Activated naive CD8-positive, alpha-beta T cell treated with anti-CD3 and anti-CD28 coated beads, Interleukin-2, amount 10 ng/mL, durations not matched to agents 7 days and 5 days (primary cell): ENCODE results near the gene ALPI. TPM values are rescaled to one million over a fixed set of nuclear protein-coding genes. Genes with fewer than 3 reads are reported as not detected.

Experiments
- ATAC-seq: fragments of 150-1000 bp; cut with Tn5 transposase; one replicate; pipeline ENCODE4 v1.10.0; 2021; ENCODE audit warnings: low read depth, moderate library complexity
- POLR2A ChIA-PET: fragments of 350-600 bp; sonication (Branson Sonifier 250); formaldehyde crosslinking; loops from one replicate; lab custom pipeline; 2021; ENCODE audit warnings: antibody characterized with exemption; lab: Charles Lee
- DNase-seq: peaks from one replicate; pipeline ENCODE4 v3.0.0; 2021
- H3K27ac Mint-ChIP-seq: one replicate; pipeline ENCODE4 v1.8.0; 2022; ENCODE audit warnings: mild to moderate bottlenecking, mixed read lengths
- H3K27me3 Mint-ChIP-seq: one replicate; pipeline ENCODE4 v1.8.0; 2022; ENCODE audit warnings: mild to moderate bottlenecking, moderate library complexity, mixed read lengths
- H3K36me3 Mint-ChIP-seq: one replicate; pipeline ENCODE4 v1.8.0; 2021; ENCODE audit warnings: mild to moderate bottlenecking, mixed read lengths
- H3K4me1 Mint-ChIP-seq: one replicate; pipeline ENCODE4 v1.8.0; 2021; ENCODE audit warnings: mixed read lengths
- H3K4me3 Mint-ChIP-seq: one replicate; pipeline ENCODE4 v1.8.0; 2022; ENCODE audit warnings: mild to moderate bottlenecking, moderate library complexity, mixed read lengths
- H3K9me3 Mint-ChIP-seq: one replicate; pipeline ENCODE4 v1.8.0; 2021; ENCODE audit warnings: mixed read lengths
- total RNA-seq, 2 experiments: library from RNA; stranded (reverse); gene quantifications; one replicate each; pipeline ENCODE4 v1.2.3, GENCODE V29; 2021

Gene ALPI
- total RNA-seq, 2 experiments from 2014 or later = not detected

DNA sequence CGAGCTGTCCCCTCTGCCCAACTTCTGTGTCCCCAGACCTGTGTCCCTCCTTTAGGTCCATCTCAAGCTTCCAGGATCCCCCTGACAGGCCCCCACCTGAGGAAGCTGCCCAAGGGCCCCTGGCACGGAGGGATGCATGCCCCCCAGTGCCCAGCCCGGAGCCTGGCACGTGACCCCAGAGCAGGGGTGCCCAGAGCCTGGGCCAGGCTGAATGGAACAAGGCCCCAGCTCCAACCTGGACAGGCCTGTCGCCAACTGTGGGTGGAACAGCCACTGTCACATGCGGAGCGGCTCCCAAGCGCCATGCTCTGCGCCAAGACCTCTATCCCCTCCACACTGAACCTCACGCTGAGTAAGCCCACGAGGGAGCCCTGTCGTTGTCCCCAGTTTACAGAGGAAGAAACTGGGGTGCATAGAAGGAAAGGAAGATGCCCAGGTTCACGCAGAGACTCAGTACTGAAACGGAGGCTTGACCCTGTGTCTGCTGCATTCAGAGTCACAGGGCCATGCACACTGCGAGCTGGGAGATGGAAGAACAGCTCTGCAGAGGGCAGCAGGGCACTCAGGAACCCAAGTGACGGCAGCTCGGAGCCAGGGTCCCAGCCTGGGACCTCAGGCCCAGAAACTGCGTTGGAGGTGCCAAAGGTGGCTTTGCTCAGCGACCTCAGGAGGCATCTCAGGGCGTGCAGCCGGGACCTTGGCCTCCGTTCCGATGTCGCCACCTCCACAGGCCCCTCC, 37.2 kb downstream of the ALPI start:
- H3K27me3 Mint-ChIP-seq = peaks cover 20% of the 10 kb centered on the region
- H3K9me3 Mint-ChIP-seq = no peaks in the 10 kb centered on the region
- no peaks in the 10 kb centered on the region for H3K4me1 Mint-ChIP-seq
- H3K36me3 Mint-ChIP-seq = no peaks in the 10 kb centered on the region
- no peak for DNase-seq
- H3K27ac Mint-ChIP-seq = no peak overlapping the region
- POLR2A ChIA-PET = no interaction called here
- ATAC-seq = no peak
- H3K4me3 Mint-ChIP-seq = no peak overlapping the region

DNA sequence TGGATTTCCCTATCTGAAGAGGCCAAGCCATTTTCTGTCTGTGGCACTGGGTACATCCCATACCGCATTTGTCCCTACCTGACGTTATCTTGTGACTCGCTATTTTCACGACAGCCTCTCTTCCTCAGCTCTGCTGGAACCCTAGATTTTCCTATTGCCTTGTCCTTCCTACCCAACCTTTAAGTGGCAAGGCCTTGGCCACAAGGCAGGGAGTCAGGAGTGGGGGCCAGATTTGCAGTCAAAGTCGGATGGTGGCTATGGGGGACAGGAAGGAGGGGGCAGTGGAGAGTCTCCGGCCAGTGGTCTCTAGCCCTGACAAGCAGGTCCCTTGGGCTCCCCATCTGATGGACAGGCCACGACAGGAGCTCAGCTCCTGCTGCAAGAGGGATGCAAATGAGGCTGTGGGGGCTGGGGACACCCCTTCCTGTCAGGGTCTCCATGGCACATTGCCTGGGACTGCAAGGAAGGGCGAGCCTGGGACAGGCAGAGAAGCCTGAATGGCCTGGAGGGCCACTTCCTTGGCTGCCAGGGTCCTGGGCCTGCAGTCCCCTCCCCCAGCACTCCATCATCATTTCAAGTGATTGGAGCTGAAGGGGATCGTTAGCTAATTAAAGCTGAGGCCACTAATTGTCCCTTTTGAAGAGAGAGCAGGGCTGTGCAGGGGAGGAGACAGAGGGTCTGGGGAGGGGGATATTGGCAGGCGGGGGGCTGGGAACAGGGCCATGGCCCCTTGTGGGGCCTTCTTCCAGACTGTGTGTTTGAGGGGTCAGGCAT, 37.9 kb downstream of the ALPI start:
- peaks cover 13% of the 10 kb centered on the region for H3K27me3 Mint-ChIP-seq
- no peak overlapping the region for H3K27ac Mint-ChIP-seq
- POLR2A ChIA-PET = no interaction called here
- no peak for ATAC-seq
- DNase-seq = no peak
- no peak overlapping the region for H3K4me3 Mint-ChIP-seq
- no peaks in the 10 kb centered on the region for H3K4me1 Mint-ChIP-seq
- H3K9me3 Mint-ChIP-seq = no peaks in the 10 kb centered on the region
- H3K36me3 Mint-ChIP-seq = no peaks in the 10 kb centered on the region

DNA sequence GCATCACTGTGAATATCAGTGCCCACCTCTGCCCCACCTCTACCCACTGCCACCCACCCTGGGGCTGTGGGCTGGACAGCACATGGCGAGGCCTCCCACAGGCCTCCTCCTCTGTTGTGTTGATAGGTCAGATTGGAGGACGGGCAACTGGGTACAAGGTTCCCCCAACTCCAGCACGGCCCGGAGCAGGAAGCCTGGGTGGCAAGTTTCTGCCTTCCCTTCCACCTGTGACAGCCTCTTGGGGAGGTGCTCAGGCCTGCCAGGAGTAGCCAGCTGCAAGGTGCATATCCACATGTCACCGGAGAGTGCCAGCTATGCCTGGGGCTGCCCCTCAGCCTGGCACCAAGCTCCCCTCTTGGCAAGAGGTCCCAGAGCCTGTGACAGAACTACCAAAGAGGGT, 38.6 kb downstream of the ALPI start:
- ATAC-seq (no peak), DNase-seq (no peak)
- Mint-ChIP-seq H3K27ac (no peak overlapping the region), H3K36me3 (no peaks in the 10 kb centered on the region), H3K27me3 (peaks cover 7% of the 10 kb centered on the region), H3K4me1 (no peaks in the 10 kb centered on the region), H3K4me3 (no peak overlapping the region), H3K9me3 (no peaks in the 10 kb centered on the region)
- POLR2A ChIA-PET = no interaction called here

DNA sequence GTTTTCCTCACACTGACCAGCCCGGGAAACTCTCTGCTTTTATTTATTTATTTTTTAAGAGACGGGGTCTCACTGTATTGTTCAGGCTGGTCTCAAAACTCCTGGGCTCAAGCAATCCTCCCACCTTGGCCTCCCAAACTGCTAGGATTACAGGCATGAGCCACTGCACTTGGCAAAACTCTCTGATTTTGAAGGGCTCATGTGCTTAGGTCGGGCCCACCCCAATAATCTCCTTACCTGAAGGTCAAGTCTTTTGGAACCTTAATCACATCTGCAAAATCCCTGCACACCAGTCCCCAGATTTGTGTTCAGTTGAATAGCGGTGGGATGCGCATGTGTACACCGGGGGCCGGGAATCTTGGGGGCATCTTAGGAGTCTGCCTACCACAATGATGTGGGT, 39.3 kb downstream of the ALPI start:
- no peak overlapping the region for H3K27ac Mint-ChIP-seq
- DNase-seq (no peak), ATAC-seq (no peak)
- H3K9me3 Mint-ChIP-seq = no peaks in the 10 kb centered on the region
- no peaks in the 10 kb centered on the region for H3K36me3 Mint-ChIP-seq
- H3K4me1 Mint-ChIP-seq = no peaks in the 10 kb centered on the region
- no peak overlapping the region for H3K4me3 Mint-ChIP-seq
- POLR2A ChIA-PET = no interaction called here
- peaks cover 2% of the 10 kb centered on the region for H3K27me3 Mint-ChIP-seq

DNA sequence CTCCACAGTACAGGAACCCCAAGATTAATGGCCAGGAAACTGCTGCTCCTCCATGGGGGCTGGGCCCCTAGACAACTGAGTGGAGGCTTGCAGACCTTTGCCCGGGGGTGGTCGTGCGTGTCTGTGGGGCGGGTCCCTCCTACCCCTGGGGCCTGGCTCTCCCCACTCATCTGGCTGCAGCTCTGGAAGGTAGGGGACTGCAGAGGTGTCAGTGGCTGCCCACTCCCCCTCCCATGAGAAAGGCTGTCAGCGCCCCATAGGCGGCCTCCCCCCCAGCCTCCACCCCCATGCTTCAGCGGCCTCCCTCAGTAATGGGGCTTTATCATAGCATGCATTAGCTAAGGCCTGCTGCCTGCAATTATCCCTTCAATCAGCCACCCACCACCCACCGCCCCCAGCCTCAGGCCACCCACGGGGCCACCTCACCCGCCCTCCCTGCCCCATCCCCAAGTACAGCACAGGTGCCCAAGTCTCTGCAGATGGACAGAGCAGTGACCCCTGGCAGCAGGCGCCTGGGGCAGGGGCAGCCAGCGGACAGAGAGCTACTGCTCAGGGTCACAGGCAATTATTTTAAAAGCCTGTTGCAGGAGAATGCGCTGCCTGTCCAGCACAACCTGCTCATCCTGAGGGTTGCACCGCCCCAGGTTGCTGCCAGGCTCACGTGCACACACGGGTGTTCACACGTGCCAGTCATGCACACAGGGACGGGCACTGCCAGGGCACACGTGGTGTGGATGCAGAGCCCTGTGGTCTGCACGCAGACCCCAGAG, 40.7 kb downstream of the ALPI start:
- ATAC-seq (no peak), DNase-seq (no peak)
- Mint-ChIP-seq H3K4me1 (no peaks in the 10 kb centered on the region), H3K36me3 (no peaks in the 10 kb centered on the region), H3K27ac (no peak overlapping the region), H3K9me3 (no peaks in the 10 kb centered on the region), H3K4me3 (no peak overlapping the region), H3K27me3 (peaks cover 5% of the 10 kb centered on the region)
- POLR2A ChIA-PET = no interaction called here

DNA sequence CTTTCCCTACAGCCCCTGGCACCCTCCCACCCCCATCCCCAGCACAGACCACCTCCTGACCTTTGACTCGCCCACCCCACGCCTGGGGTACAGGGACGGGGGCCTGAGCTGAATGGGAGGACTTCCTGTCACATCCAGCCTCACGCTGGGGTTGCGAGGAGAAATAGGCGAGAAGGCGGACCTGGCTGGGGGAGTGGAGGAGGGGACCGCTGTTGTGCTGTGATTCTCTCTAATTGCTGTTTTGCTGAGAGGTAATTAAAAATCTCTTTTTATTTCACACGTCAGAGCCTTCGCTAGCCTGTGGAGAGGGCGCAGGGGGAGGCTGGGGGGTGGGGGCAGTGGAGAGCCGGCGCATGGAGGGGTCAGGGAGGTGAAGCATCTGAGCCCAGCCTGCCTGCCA, 41.4 kb downstream of the ALPI start:
- POLR2A ChIA-PET = no interaction called here

DNA sequence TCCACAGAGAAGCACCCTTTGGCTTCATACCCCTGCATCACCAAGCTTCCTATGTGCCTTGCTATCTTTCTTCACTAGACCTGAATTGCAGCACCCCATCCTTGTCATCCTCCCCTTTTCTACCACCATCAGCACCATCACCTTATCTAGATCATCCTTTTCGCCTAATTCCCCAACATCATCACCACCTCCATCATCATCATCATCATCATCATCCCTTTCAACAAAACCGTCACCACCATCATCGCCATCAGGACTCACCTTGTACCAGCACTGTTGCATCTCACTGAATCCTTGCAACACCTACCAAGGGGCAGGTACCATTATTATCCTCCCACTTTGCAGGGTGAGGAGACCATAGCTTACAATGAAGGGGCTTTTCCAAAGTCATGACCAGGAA, 42.5 kb downstream of the ALPI start:
- no peak for ATAC-seq
- Mint-ChIP-seq H3K9me3 (no peaks in the 10 kb centered on the region), H3K27ac (no peak overlapping the region), H3K4me1 (peaks cover 4% of the 10 kb centered on the region), H3K27me3 (peaks cover 14% of the 10 kb centered on the region), H3K36me3 (no peaks in the 10 kb centered on the region), H3K4me3 (no peak overlapping the region)
- DNase-seq = no peak
- POLR2A ChIA-PET = no interaction called here

More for the DNA sequence above, 41.4 kb downstream of the ALPI start:
- DNase-seq = no peak
- no peak overlapping the region for H3K4me3 Mint-ChIP-seq
- H3K4me1 Mint-ChIP-seq = peaks cover under 1% of the 10 kb centered on the region
- no peaks in the 10 kb centered on the region for H3K36me3 Mint-ChIP-seq
- no peak overlapping the region for H3K27ac Mint-ChIP-seq
- peaks cover 10% of the 10 kb centered on the region for H3K27me3 Mint-ChIP-seq
- no peak for ATAC-seq
- H3K9me3 Mint-ChIP-seq = no peaks in the 10 kb centered on the region

DNA sequence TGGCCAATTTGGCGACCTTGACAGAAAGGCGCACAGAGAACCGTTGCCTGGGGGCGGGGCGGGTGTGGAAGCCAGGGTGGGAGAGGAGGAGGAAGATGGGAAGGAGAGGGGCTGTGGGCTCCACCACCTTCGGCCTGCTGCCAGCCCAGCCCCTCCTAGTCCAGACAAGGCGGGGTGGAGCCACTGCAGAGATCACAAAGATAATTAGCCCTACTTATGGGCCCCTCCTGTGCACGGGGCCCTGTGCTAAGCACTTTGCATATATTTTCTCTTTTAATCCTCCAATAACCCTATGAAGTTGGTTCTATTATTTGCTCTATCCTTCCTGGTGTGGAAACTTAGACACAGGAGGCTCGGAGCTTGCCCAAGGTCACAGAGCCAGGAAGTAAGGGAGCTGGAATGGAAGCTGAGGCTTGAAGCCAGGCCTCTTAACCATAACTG, 45.4 kb downstream of the ALPI start:
- DNase-seq = no peak
- H3K27ac Mint-ChIP-seq = no peak overlapping the region
- H3K36me3 Mint-ChIP-seq = no peaks in the 10 kb centered on the region
- POLR2A ChIA-PET = no interaction called here
- ATAC-seq = no peak
- peaks cover 4% of the 10 kb centered on the region for H3K4me1 Mint-ChIP-seq
- peaks cover 36% of the 10 kb centered on the region for H3K27me3 Mint-ChIP-seq
- no peak overlapping the region for H3K4me3 Mint-ChIP-seq
- no peaks in the 10 kb centered on the region for H3K9me3 Mint-ChIP-seq

DNA sequence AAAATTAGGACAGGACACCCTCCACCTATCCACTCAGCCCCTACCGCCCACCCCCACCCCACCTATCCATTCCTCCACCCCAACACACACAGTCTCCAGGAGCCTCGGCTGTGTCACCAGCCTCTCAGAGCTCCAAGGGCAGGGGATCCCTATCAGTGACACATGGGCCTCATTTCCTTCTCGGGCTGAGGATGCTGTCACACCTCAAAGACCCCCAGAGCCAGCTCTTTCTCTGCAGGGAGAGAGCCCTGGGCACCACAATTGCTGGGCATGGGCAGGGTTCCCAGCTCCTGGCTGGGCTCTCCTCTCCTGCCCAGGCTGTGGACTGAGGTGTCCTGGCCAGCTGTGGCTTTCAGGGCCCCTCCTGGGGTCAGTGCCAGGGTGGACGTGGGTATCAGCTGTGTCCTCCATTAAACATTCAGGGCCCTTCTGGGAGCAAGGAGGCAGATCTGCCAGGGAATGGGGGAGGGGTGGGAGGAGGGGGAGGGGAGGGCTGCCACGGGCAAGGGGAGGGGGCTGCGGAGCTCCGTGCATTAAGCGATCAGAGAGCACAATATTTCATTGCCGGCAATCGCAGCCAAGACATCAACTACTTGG, 45.9 kb downstream of the ALPI start:
- POLR2A ChIA-PET = no interaction called here
- H3K27ac Mint-ChIP-seq = no peak overlapping the region
- no peaks in the 10 kb centered on the region for H3K9me3 Mint-ChIP-seq
- peaks cover 4% of the 10 kb centered on the region for H3K4me1 Mint-ChIP-seq
- peaks cover 36% of the 10 kb centered on the region for H3K27me3 Mint-ChIP-seq
- DNase-seq = no peak
- no peaks in the 10 kb centered on the region for H3K36me3 Mint-ChIP-seq
- no peak for ATAC-seq
- H3K4me3 Mint-ChIP-seq = no peak overlapping the region

DNA sequence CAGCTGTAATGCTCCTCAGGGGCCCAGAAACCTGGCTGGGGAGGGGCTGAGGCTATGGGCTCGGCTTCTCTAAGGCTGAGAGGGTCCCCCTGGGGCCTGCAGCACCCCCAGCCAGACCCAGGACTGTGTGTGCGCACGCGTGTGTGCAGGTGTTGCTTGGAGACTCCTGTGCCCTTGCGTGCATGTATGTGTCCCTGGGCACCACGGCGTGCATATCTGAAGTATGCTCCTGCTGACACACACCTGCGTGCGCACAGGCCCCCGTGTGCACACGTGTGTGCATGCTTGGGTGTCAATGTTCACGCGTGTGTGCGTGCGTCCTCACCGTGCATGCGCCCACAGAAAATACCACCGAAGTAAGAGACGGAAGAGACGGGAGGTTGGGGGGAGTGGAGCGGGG, 46.6 kb downstream of the ALPI start:
- H3K9me3 Mint-ChIP-seq = no peaks in the 10 kb centered on the region
- peaks cover 36% of the 10 kb centered on the region for H3K27me3 Mint-ChIP-seq
- ATAC-seq = no peak
- DNase-seq = no peak
- H3K36me3 Mint-ChIP-seq = no peaks in the 10 kb centered on the region
- POLR2A ChIA-PET = no interaction called here
- no peak overlapping the region for H3K27ac Mint-ChIP-seq
- peaks cover 4% of the 10 kb centered on the region for H3K4me1 Mint-ChIP-seq
- peak overlapping the region; percentile 74 for H3K4me3 Mint-ChIP-seq

DNA sequence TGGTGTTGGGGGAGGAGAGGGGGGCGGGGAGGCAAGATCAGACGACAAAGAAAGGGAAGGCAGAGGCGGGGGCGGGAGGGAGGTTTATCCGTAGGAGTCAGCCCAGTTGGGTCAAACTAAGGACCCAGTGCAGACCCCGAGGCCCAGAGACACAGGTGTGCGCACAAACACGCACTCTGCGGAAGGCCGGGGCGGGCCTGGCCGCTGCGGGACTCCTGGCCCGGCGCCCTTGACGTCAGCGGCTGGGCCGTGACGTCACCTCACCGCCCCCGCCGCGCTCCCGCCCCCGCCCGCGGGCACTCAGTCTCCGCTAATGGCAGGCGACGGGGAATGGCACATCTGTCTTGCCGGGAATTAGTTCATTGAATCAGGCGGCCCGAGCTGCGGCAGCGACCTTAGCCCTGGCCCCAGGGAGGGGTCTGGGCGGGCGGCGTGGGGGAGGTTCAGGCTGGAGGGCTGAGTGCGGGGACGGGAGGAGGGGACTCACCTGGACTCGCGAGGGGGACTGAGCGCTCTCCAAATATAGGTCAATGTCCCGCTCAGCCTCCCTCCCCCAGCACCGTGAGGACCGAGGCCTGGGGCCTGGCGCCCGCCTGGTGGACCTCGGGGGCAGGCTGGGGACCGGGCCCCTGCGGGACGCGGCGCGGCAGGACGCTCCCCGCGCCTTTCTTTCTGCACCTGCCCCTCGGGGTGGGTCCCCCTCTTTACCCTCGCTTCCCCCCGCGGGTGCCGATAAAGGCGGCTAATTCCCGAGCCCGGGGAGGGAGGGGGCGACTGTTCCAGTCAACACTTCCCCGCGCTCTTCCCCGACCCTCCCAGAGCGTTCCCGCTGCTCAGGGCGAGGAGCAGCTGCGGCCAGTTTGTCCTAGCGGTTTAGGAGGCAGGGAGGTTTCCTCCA, 47.2 kb downstream of the ALPI start:
- POLR2A ChIA-PET = no interaction called here
- peak; percentile 55 for DNase-seq
- Mint-ChIP-seq H3K4me3 (no peak overlapping the region), H3K4me1 (peaks cover 4% of the 10 kb centered on the region), H3K27ac (no peak overlapping the region), H3K27me3 (peaks cover 36% of the 10 kb centered on the region), H3K9me3 (no peaks in the 10 kb centered on the region), H3K36me3 (no peaks in the 10 kb centered on the region)
- peak; percentile 49 for ATAC-seq

DNA sequence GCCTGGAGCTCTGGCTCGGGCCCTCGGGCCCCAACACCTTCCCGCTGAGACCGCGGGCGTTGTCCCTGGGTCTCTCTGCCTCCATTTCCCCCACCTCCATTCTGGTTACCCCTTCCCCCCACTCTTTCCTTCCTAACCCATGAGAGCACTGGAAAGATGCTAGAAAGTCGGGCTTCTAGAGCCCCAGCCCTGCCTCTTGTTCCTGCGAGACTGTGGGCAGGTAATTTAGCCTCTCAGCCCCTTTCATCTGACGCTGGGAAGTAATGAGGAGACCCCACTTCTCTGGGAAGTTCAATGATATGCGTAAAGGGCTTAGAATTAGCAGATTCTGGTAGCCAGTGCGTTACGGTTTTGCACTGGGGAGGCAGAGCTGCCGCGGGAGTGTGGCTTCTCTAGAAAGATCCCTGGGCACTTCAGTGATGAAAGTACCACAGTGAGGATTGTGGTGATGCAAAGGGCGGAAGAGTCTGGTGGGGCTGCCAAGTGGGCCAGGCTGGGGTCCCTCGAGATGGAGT, 47.9 kb downstream of the ALPI start:
- H3K27ac Mint-ChIP-seq = no peak overlapping the region
- no peak for ATAC-seq
- POLR2A ChIA-PET = no interaction called here

More for the DNA sequence above, 47.9 kb downstream of the ALPI start:
- H3K36me3 Mint-ChIP-seq = no peaks in the 10 kb centered on the region
- DNase-seq = no peak
- H3K4me3 Mint-ChIP-seq = no peak overlapping the region
- H3K4me1 Mint-ChIP-seq = peaks cover 4% of the 10 kb centered on the region
- no peaks in the 10 kb centered on the region for H3K9me3 Mint-ChIP-seq
- peaks cover 37% of the 10 kb centered on the region for H3K27me3 Mint-ChIP-seq
